T-helper 2 cell treated with Interferon-gamma antibody and Interleukin-4, amounts not matched to agents 5 μg/mL and 100 μg/mL, for 36 hours (primary cell): ENCODE data around the gene SLC35A3.
"Not testable (repeated sequence)": the region's sequence is repeated elsewhere in the genome, so short reads cannot be mapped to it uniquely, and the experiment has no call there.

Experiments used
- DNase-seq: peaks from one replicate; pipeline ENCODE4 v3.0.0; 2021; ENCODE audit warnings: low spot score
- H3K27ac Mint-ChIP-seq: one replicate; pipeline ENCODE4 v1.8.0; 2021; ENCODE audit warnings: mild to moderate bottlenecking, mixed read lengths
- H3K27me3 Mint-ChIP-seq: one replicate; pipeline ENCODE4 v1.8.0; 2021; ENCODE audit warnings: low read depth, mixed read lengths
- H3K36me3 Mint-ChIP-seq: one replicate; pipeline ENCODE4 v1.8.0; 2021; ENCODE audit warnings: low read depth, mixed read lengths
- H3K4me1 Mint-ChIP-seq: one replicate; pipeline ENCODE4 v1.8.0; 2021; ENCODE audit warnings: low read depth, mixed read lengths
- H3K4me3 Mint-ChIP-seq: one replicate; pipeline ENCODE4 v1.8.0; 2022; ENCODE audit warnings: mild to moderate bottlenecking, moderate library complexity, mixed read lengths
- H3K9me3 Mint-ChIP-seq: one replicate; pipeline ENCODE4 v1.8.0; 2021; ENCODE audit warnings: mixed read lengths

The SLC35A3 gene

DNA sequence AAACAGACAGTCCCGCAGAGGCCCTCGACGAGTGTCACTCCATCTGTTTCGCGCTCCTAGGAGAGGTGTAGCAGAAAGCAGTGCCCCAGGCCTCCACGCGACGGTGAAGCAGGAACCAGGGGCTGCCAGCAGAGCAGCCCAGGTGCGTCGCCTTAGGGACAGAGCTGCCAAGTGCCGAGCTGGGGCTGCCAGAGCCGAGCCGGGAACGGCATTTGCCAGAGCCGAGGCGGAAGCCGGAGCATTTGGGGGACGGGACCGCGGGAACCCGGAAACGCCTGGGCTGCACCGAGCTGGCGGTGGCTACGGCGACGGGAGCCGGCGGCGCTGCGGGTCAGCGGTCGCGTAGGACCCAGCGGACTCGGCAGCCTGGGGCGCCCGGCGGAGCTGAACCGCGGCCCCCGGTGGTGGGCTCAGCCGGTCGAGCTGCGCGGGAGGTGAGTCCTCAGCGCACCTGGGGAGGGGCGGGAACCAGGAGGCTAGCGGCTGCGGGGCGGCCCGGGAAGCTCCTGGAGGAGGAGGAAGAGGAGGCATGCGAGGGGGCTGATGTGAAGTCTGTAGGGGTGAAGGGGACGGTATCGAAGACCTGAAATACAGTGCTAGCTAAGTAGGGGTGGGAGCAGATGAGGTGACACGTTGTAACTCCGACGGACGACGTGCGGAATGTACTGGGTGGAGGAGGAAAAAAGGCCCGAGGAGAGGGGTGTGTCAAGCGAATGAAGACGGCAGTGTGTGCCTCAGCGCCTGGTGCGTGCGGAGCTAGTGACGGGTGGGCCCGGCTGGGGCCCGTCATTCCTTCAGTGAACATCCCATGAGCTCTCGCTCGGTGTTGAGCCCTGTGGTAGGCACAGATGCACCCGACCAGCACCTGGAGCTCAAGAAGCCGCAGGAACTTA lies at the start of gene SLC35A3:
TSS of gene SLC35A3 (plus strand) at position 268 of the 893 bp plus-strand sequence. CDS start 23,559 bp downstream, outside the sequence.
- H3K4me1 Mint-ChIP-seq = peaks cover 16% of the 10 kb centered on the region
- H3K36me3 Mint-ChIP-seq = peaks cover 2% of the 10 kb centered on the region
- DNase-seq = peak; percentile 79
- peak within 1 kb of the TSS; percentile 97 for H3K4me3 Mint-ChIP-seq
- H3K27me3 Mint-ChIP-seq = no peaks in the 10 kb centered on the region
- no peaks in the 10 kb centered on the region for H3K9me3 Mint-ChIP-seq
- H3K27ac Mint-ChIP-seq = peak within 1 kb of the TSS; percentile 96

DNA sequence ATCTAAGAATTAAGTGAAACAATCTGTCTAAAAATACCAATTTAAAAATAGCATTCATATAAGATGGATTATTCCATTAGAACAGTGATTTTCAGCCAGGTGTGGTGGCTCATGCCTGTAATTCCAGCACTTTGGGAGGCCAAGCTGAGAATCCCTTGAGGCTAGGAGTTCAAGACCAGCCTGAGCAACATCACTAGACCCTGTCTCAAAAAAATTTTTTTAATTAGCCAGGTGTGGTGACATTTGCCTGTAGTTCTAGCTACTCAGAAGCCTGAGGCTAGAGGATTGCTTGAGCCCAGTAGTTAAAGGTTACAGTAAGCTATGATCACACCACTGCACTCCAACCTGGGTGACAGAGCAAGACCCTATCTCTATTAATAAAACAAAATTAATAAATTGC lies 35.0 kb upstream of the SLC35A3 start:
- H3K27me3 Mint-ChIP-seq = peaks cover 5% of the 10 kb centered on the region
- no peak overlapping the region for H3K27ac Mint-ChIP-seq
- H3K9me3 Mint-ChIP-seq = no peaks in the 10 kb centered on the region
- no peak overlapping the region for H3K4me3 Mint-ChIP-seq
- no peaks in the 10 kb centered on the region for H3K36me3 Mint-ChIP-seq
- H3K4me1 Mint-ChIP-seq = no peaks in the 10 kb centered on the region
- DNase-seq = no peak

DNA sequence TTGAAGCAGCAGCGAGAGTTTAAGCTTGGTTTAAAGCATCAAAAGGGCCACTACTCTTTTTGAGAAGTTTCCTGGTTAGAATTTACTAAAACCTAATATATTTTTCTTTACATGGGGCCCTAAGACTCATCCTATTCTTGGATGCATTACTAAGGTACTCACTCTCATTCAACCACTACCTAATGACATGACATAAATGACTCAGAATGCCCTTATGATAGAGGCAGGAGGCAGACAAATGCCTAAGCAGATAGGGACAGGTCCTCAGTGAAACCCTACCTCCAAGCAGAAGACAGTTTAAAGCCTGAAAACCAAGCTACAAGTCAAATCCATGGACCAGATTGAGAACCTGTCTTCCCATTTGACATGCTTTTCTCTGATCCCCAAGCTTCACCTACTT lies 34.3 kb upstream of the SLC35A3 start:
- Mint-ChIP-seq H3K27ac (no peak overlapping the region), H3K4me3 (no peak overlapping the region), H3K36me3 (no peaks in the 10 kb centered on the region), H3K9me3 (no peaks in the 10 kb centered on the region), H3K4me1 (no peaks in the 10 kb centered on the region), H3K27me3 (peaks cover 3% of the 10 kb centered on the region)
- no peak for DNase-seq

DNA sequence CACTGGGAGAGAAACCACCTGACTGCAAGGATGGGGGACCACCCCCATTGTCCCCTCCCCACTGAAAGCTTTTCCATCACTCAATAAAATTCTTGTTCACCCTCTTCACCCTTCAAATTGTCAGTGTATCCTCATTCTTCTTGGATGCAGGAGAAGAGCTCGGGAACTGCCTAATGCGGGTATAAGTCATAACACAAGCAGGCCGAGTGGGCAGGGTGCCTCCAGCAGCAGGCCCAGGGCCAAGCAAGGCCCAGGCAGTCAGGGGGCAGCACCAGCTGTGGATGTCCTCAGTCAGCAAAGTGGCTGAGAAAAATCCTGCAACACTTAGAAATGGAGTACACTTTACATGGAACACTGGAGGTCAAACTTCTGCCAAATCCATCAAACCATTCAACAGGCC lies 33.7 kb upstream of the SLC35A3 start:
- H3K27ac Mint-ChIP-seq = no peak overlapping the region
- peaks cover 3% of the 10 kb centered on the region for H3K27me3 Mint-ChIP-seq
- no peak for DNase-seq
- no peak overlapping the region for H3K4me3 Mint-ChIP-seq
- no peaks in the 10 kb centered on the region for H3K4me1 Mint-ChIP-seq
- H3K9me3 Mint-ChIP-seq = no peaks in the 10 kb centered on the region
- H3K36me3 Mint-ChIP-seq = no peaks in the 10 kb centered on the region

DNA sequence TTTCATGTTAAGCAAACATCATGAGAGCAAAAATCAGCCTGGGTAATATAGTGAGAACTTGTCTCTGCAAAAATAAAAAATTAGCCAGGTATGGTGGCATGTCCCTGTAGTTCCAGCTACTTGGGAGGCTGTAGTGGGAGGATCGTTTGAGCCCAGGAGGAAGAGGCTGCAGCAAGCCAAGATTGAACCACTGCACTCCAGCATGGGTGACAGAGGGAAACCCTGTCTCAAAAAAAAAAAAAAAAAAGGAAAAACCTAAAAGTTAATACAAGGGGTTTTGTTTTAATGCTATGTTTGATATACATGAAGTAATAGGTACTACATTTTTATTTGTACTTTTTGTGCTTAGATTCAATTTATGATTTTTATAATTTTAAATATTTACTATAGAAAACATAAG lies 27.1 kb upstream of the SLC35A3 start:
- no peaks in the 10 kb centered on the region for H3K9me3 Mint-ChIP-seq
- no peak overlapping the region for H3K27ac Mint-ChIP-seq
- no peaks in the 10 kb centered on the region for H3K4me1 Mint-ChIP-seq
- DNase-seq = no peak
- peaks cover 3% of the 10 kb centered on the region for H3K27me3 Mint-ChIP-seq
- no peak overlapping the region for H3K4me3 Mint-ChIP-seq
- H3K36me3 Mint-ChIP-seq = no peaks in the 10 kb centered on the region

DNA sequence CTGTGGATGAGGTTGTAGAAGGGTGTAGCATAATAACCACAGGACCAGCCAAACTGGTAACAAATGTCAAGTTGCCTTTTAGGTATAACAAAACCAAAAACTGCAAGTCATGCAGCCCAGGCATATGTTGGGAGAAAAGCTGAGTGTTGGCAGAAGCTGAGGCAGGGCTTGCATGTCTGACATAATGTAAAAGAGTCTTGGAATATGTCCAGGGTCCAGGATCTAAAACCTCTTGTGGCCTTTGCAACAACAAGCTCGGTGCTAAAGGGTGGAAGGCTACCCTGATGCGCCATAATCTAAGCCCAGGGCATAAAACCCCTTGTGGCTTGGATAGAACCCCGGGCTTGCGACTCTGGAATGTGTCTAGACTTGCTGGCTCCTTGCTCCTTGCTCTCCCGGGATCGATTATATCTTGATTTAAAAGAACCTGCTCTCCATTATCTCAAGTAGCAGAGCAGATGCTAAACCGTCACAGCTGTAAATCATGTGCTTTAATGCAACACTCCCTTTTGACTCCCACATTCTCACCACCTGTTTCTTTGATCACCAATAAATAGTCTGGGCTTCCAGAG lies 26.5 kb upstream of the SLC35A3 start:
- Mint-ChIP-seq H3K4me3 (no peak overlapping the region), H3K4me1 (no peaks in the 10 kb centered on the region), H3K9me3 (no peaks in the 10 kb centered on the region), H3K27ac (no peak overlapping the region), H3K36me3 (no peaks in the 10 kb centered on the region), H3K27me3 (peaks cover 3% of the 10 kb centered on the region)
- no peak for DNase-seq

DNA sequence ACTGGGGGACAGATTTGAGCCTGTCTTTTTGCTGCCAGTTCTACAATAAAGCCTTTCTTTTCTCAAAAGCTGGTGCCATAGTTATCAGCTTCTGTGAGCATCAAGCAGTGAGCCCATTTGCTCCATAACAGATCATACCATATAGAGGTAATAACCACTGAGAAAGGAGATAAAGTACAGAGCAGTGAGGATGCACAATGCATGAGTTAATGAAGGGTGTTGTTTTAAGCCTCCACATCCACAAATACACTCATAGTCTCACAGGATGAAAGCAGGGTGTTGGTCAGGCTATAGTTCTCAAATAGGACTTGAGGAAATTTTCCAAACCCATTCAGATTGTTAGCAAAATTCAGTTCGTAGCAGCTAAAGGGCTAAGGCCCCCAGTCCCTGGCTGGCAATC lies 25.6 kb upstream of the SLC35A3 start:
- H3K4me1 Mint-ChIP-seq = no peaks in the 10 kb centered on the region
- peaks cover 3% of the 10 kb centered on the region for H3K27me3 Mint-ChIP-seq
- no peak overlapping the region for H3K27ac Mint-ChIP-seq
- no peak overlapping the region for H3K4me3 Mint-ChIP-seq
- H3K9me3 Mint-ChIP-seq = no peaks in the 10 kb centered on the region
- DNase-seq = no peak
- H3K36me3 Mint-ChIP-seq = no peaks in the 10 kb centered on the region

DNA sequence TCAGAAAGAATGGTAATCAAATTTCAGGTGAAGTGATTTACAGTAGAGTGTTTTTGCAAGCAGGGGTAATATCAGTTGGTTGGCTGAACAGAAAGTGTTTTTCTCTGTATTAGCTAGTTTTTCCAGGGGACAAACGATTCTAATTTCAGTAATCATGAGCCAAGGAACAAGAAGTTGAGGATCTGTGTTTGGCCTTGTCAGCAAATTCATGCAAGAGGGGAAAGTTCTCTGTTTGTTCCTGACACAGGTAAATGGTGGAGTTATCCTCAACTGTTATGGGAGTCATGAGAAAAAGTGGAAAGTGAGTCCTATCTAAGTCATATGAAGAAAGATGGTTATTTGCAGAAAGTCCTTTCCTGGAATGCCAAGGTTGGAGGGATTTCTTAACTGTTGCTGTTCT lies 24.6 kb upstream of the SLC35A3 start:
- Mint-ChIP-seq H3K36me3 (no peaks in the 10 kb centered on the region), H3K27me3 (peaks cover 3% of the 10 kb centered on the region), H3K4me1 (no peaks in the 10 kb centered on the region), H3K4me3 (no peak overlapping the region), H3K27ac (no peak overlapping the region), H3K9me3 (no peaks in the 10 kb centered on the region)
- DNase-seq = no peak

DNA sequence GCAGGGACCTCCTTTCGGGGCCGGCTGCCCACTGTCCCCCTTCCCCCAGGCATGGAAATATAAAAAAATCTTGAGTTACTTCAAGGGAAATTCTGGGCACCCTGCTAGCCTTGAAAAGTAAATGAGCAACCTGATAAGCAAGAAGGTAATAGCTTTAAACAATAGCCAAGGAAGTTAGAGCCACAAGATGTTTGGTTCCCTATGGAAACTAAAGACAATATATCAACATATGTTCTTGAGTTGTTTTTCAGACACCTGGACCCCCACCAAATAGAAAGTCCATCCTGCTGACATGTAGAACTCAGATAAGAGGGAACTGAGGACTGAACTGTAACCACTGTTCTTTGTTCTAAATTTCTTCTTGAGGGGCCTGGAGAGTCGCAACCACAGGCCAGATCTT lies 19.3 kb upstream of the SLC35A3 start:
- Mint-ChIP-seq H3K9me3 (no peaks in the 10 kb centered on the region), H3K27ac (no peak overlapping the region), H3K4me1 (no peaks in the 10 kb centered on the region), H3K36me3 (no peaks in the 10 kb centered on the region), H3K27me3 (peaks cover 3% of the 10 kb centered on the region), H3K4me3 (no peak overlapping the region)
- DNase-seq = no peak

DNA sequence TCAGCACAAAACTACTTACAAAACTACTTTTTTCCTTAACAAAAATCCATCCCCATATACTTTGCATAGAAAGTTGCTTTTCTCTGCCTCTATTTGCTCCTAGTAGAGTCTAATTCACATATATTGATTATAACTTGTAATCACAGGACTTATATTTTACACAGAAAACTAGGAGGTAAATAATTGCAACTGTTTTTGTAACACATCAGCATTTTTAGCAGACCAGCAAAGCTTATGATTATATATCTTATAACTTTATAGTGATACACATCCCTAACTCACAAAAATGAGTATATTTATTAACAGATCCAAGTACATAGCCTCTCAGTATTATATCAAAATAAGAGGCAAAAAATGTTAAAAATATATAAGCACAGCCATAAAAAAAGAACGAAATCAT lies 17.3 kb upstream of the SLC35A3 start:
- Mint-ChIP-seq H3K27me3 (no peaks in the 10 kb centered on the region), H3K9me3 (no peaks in the 10 kb centered on the region), H3K36me3 (no peaks in the 10 kb centered on the region), H3K4me3 (no peak overlapping the region), H3K27ac (no peak overlapping the region), H3K4me1 (no peaks in the 10 kb centered on the region)
- no peak for DNase-seq

DNA sequence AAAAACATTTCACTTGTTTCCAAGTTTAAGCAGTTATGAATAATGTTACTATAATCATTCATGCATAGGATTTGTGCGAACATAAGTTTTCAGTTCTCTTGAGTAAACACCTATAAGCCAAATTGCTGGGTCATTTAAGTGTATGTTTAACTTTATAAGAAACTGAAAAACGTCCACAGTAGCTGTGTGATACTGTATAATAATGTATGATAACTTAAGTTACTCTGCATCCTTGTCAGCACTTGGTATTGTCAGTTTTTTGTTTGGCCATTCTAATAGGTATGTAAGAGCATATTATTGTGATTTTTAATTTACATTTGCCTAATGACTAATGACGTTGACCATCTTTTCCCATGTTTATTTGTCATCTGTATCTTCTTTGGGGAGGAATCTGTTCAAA lies 14.4 kb upstream of the SLC35A3 start:
- no peak for DNase-seq
- Mint-ChIP-seq H3K9me3 (no peaks in the 10 kb centered on the region), H3K4me3 (no peak overlapping the region), H3K27me3 (no peaks in the 10 kb centered on the region), H3K4me1 (no peaks in the 10 kb centered on the region), H3K36me3 (no peaks in the 10 kb centered on the region), H3K27ac (no peak overlapping the region)

DNA sequence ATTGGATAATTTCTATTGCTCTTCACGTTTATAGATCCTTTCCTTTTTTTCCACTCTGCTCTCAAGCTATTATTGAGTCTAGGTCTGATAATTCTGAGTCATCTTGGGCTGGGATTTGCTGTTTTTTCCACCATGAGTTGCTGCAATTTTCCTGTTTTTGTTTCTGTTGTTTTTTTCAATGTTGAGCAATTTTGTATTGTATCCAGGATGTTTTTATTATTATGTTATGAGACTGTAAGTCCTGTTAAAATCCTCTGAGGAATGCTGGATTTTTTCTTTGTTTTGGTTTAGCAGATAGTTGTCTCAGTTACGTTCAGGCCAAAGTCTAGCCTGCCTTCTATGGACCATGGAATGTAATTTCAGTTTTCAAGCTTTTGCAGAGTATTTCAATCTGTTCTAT lies 13.0 kb upstream of the SLC35A3 start:
- no peak overlapping the region for H3K4me3 Mint-ChIP-seq
- H3K9me3 Mint-ChIP-seq = no peaks in the 10 kb centered on the region
- H3K27ac Mint-ChIP-seq = no peak overlapping the region
- H3K36me3 Mint-ChIP-seq = no peaks in the 10 kb centered on the region
- no peak for DNase-seq
- H3K4me1 Mint-ChIP-seq = no peaks in the 10 kb centered on the region
- H3K27me3 Mint-ChIP-seq = no peaks in the 10 kb centered on the region

DNA sequence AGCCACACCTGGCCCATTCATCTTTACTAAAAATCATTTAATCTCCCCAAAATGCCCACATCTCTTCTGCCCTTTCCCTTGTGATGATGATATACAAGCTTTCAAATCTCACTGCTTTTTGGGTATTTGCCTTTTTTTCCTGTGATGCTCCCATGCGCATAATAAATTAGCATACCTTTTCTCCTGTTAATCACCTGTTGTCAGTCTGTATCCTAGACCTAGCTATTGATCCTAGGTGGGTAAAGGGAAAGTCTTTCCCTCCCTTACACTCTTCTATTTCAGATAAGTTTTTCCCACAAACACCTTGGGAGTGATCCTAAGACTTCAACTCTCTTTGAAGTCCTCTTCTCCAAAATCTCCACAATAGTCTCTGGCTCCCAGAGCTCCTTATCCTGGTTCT lies 12.0 kb upstream of the SLC35A3 start:
- Mint-ChIP-seq H3K27ac (no peak overlapping the region), H3K36me3 (no peaks in the 10 kb centered on the region), H3K4me3 (no peak overlapping the region), H3K9me3 (no peaks in the 10 kb centered on the region), H3K27me3 (no peaks in the 10 kb centered on the region), H3K4me1 (no peaks in the 10 kb centered on the region)
- DNase-seq = no peak

DNA sequence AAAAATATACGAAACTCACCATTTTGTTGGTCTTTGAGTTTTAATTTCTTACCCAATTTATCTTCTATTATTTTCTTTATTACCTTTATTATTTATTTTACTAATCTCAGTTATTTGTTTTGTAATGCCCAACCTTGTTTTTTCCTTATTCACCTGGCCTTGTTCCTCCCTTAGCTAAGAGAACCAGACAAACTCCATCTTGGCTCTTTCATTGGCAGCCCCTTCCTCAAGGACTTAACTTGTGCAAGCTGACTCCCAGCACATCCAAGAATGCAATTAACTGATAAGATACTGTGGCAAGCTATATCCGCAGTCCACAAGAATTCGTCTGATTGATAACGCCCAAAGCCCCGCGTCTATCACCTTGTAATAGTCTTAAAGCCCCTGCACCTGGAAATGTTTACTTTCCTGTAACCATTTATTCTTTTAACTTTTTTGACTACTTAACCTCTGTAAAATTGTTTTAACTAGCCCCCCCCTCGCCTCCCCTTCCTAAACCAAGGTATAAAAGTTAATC lies 10.5 kb upstream of the SLC35A3 start:
- H3K27ac Mint-ChIP-seq, DNase-seq, H3K4me3 Mint-ChIP-seq, H3K4me1 Mint-ChIP-seq, H3K9me3 Mint-ChIP-seq, H3K27me3 Mint-ChIP-seq, H3K36me3 Mint-ChIP-seq: not testable (repeated sequence)
